ENCODE results near the gene ADAMTS14. TPM values are rescaled to one million over a fixed set of nuclear protein-coding genes. Genes with fewer than 3 reads are reported as not detected.

The ADAMTS14 gene
- polyA plus RNA-seq, 1 donor (not counting 4 experiments of a cell fraction or from before 2014, with no cell fraction given), result 0.09 TPM

DNA sequence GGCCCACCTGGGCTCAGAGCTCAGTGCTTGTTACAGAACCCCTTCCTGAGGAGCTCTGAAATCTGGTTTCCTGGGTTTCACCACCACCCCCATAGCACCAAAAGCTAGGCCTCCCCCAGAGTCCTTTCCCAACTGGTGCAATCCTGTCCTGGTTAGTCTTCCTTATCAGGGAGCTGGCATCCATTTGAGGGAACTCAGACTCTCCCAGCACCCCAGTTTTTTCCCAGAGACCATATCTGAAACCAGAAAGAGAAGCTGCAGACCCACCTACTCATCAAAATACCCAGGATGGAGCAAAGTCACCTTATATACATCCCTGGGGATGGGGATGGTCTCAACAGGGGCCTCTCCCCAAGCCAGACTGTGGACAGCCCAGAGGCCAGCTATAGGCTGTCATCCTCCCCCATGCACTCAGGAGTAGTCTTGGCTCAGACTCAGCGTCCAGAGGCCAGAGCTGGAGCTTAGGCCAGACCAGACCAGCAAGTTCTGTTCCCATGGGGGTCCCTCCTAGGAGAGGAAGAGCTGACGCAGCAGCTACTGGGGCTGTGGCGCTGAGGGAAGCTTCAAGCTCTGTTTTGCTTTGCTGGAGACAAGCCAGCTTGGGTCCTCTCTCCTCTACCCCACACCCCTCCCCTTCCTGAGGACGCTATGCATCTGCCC is 109.9 kb downstream of the ADAMTS14 start:
- Histone ChIP-seq H3K9me3 (ENCODE audit: control insufficient read depth, low read depth, low read length) (no peaks in the 10 kb centered on the region), H3K9ac (ENCODE audit: control insufficient read depth, extremely low read depth, insufficient read depth, low read length) (no peak overlapping the region), H3K27me3 (ENCODE audit: control insufficient read depth, extremely low read depth, insufficient read depth, low read length) (peaks cover 8% of the 10 kb centered on the region), H3K36me3 (ENCODE audit: control insufficient read depth in 2 of 2, extremely low read depth in 1 of 2, insufficient read depth in 2 of 2, low read length in 2 of 2) (no peaks in the 10 kb centered on the region), H3K9me1 (ENCODE audit: control insufficient read depth, extremely low read depth, insufficient read depth, low read length) (no peaks in the 10 kb centered on the region), H4K20me1 (ENCODE audit: control insufficient read depth, extremely low read depth, insufficient read depth, low read length) (no peaks in the 10 kb centered on the region), H3K27ac (ENCODE audit: control insufficient read depth, insufficient read depth, low read length) (no peak overlapping the region), H3K4me1 (ENCODE audit: control insufficient read depth, extremely low read depth, insufficient read depth, low read length) (peaks cover 2% of the 10 kb centered on the region), H3K4me2 (ENCODE audit: control insufficient read depth, extremely low read depth, insufficient read depth, low read depth, low read length) (no peak overlapping the region), H3K79me2 (ENCODE audit: control insufficient read depth, insufficient read depth, low read length) (no peaks in the 10 kb centered on the region), H2AFZ (ENCODE audit: control insufficient read depth, low read length) (no peak overlapping the region), H3K4me3 (ENCODE audit: control insufficient read depth in 2 of 3, extremely low read depth in 1 of 3, insufficient read depth in 2 of 3, low read depth in 1 of 3, low read length in 3 of 3) (no peak overlapping the region)
- DNase-seq (ENCODE audit: low read depth, low spot score) (no peak), FAIRE-seq (no peak)
- TF ChIP-seq EZH2 (IDR thresholded peaks at IDR 0.05; ENCODE audit: low read length), result no peak
- TF ChIP-seq, protein P1, sequence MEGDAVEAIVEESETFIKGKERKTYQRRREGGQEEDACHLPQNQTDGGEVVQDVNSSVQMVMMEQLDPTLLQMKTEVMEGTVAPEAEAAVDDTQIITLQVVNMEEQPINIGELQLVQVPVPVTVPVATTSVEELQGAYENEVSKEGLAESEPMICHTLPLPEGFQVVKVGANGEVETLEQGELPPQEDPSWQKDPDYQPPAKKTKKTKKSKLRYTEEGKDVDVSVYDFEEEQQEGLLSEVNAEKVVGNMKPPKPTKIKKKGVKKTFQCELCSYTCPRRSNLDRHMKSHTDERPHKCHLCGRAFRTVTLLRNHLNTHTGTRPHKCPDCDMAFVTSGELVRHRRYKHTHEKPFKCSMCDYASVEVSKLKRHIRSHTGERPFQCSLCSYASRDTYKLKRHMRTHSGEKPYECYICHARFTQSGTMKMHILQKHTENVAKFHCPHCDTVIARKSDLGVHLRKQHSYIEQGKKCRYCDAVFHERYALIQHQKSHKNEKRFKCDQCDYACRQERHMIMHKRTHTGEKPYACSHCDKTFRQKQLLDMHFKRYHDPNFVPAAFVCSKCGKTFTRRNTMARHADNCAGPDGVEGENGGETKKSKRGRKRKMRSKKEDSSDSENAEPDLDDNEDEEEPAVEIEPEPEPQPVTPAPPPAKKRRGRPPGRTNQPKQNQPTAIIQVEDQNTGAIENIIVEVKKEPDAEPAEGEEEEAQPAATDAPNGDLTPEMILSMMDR (optimal IDR thresholded peaks at IDR 0.05 in 1 of 3, IDR thresholded peaks at IDR 0.05 in 1 of 3, conservative IDR thresholded peaks at IDR 0.05 in 1 of 3; ENCODE audit: extremely low read depth in 1 of 3, insufficient read depth in 2 of 3, low read length in 3 of 3), result no peak
- dilution Hi-C loops (cut with MboI; ENCODE audit: extremely low pct_ligation_motif_present, low sequenced_read_pairs), result no loop called here

- Histone ChIP-seq H3K4me1 (ENCODE audit: control insufficient read depth, extremely low read depth, insufficient read depth, low read length) (peaks cover 2% of the 10 kb centered on the region), H3K9ac (ENCODE audit: control insufficient read depth, extremely low read depth, insufficient read depth, low read length) (no peak overlapping the region), H3K9me3 (ENCODE audit: control insufficient read depth, low read depth, low read length) (no peaks in the 10 kb centered on the region), H4K20me1 (ENCODE audit: control insufficient read depth, extremely low read depth, insufficient read depth, low read length) (no peaks in the 10 kb centered on the region), H3K27me3 (ENCODE audit: control insufficient read depth, extremely low read depth, insufficient read depth, low read length) (peaks cover 8% of the 10 kb centered on the region), H3K4me3 (ENCODE audit: control insufficient read depth in 2 of 3, extremely low read depth in 1 of 3, insufficient read depth in 2 of 3, low read depth in 1 of 3, low read length in 3 of 3) (no peak overlapping the region), H3K79me2 (ENCODE audit: control insufficient read depth, insufficient read depth, low read length) (no peaks in the 10 kb centered on the region), H3K27ac (ENCODE audit: control insufficient read depth, insufficient read depth, low read length) (no peak overlapping the region), H3K4me2 (ENCODE audit: control insufficient read depth, extremely low read depth, insufficient read depth, low read depth, low read length) (no peak overlapping the region), H3K9me1 (ENCODE audit: control insufficient read depth, extremely low read depth, insufficient read depth, low read length) (no peaks in the 10 kb centered on the region), H2AFZ (ENCODE audit: control insufficient read depth, low read length) (no peak overlapping the region), H3K36me3 (ENCODE audit: control insufficient read depth in 2 of 2, extremely low read depth in 1 of 2, insufficient read depth in 2 of 2, low read length in 2 of 2) (no peaks in the 10 kb centered on the region)
- dilution Hi-C loops (cut with MboI; ENCODE audit: extremely low pct_ligation_motif_present, low sequenced_read_pairs), result no loop called here
- no peak for FAIRE-seq
- DNase-seq (ENCODE audit: low read depth, low spot score), result no peak
- TF ChIP-seq, protein P1 (optimal IDR thresholded peaks at IDR 0.05 in 1 of 3, IDR thresholded peaks at IDR 0.05 in 1 of 3, conservative IDR thresholded peaks at IDR 0.05 in 1 of 3; ENCODE audit: extremely low read depth in 1 of 3, insufficient read depth in 2 of 3, low read length in 3 of 3), result no peak
- no peak for TF ChIP-seq EZH2 (IDR thresholded peaks at IDR 0.05; ENCODE audit: low read length)
These were observed 110.7 kb downstream of the ADAMTS14 start for GRCh38 chr10:70782746-70783680.
